ENCODE measurements around the gene UBA6.

- TF ChIP-seq CTCF (conservative IDR thresholded peaks at IDR 0.05 in 1 of 2, IDR thresholded peaks at IDR 0.05 in 1 of 2; ENCODE audit: low read depth in 1 of 2, low read length in 2 of 2) (no peak), EZH2 (IDR thresholded peaks at IDR 0.05; ENCODE audit: low read length, missing control alignments) (no peak)
Measured at GRCh38 chr4:67696061-67696460, 4.9 kb downstream of the UBA6 start.
